CD4-positive, alpha-beta T cell treated with Interleukin-6 for 4 hours (primary cell): ENCODE results near the gene AGBL4.

Experiments
- DNase-seq: peaks from one replicate; pipeline ENCODE4 v3.0.0-alpha.2; 2020; ENCODE audit warnings: mixed read lengths

Gene AGBL4

GRCh38 chr1:48673332-48674105, 1350.2 kb downstream of the AGBL4 start:
- no peak for DNase-seq

- no peak for DNase-seq
Observed at GRCh38 chr1:48671578-48671977, 1352.2 kb downstream of the AGBL4 start.

- no peak for DNase-seq
Observed at GRCh38 chr1:48670234-48671020, 1353.3 kb downstream of the AGBL4 start.

- DNase-seq = no peak
Observed at GRCh38 chr1:48668339-48668738, 1355.4 kb downstream of the AGBL4 start.

GRCh38 chr1:48667782-48668181, 1356.0 kb downstream of the AGBL4 start:
- DNase-seq = no peak

GRCh38 chr1:48665708-48666407, 1357.9 kb downstream of the AGBL4 start:
- DNase-seq = no peak

- no peak for DNase-seq
Observed at GRCh38 chr1:48661726-48662463, 1361.9 kb downstream of the AGBL4 start.

GRCh38 chr1:48659801-48660200, 1364.0 kb downstream of the AGBL4 start:
- no peak for DNase-seq

- no peak for DNase-seq
Observed at GRCh38 chr1:48657413-48657812, 1366.3 kb downstream of the AGBL4 start.

GRCh38 chr1:48654606-48655210, 1369.0 kb downstream of the AGBL4 start:
- DNase-seq = no peak

GRCh38 chr1:48652334-48652733, 1371.4 kb downstream of the AGBL4 start:
- DNase-seq = no peak

- DNase-seq = no peak
Observed at GRCh38 chr1:48649880-48650279, 1373.9 kb downstream of the AGBL4 start.

GRCh38 chr1:48645883-48646282, 1377.9 kb downstream of the AGBL4 start:
- DNase-seq = no peak

- no peak for DNase-seq
Observed at GRCh38 chr1:48644905-48645605, 1378.7 kb downstream of the AGBL4 start.

GRCh38 chr1:48644190-48644900, 1379.4 kb downstream of the AGBL4 start:
- no peak for DNase-seq

GRCh38 chr1:48643193-48643592, 1380.6 kb downstream of the AGBL4 start:
- DNase-seq = no peak

- DNase-seq = no peak
Observed at GRCh38 chr1:48640836-48641492, 1382.8 kb downstream of the AGBL4 start.

- DNase-seq = no peak
Observed at GRCh38 chr1:48629867-48630266, 1393.9 kb downstream of the AGBL4 start.

GRCh38 chr1:48627486-48627885, 1396.3 kb downstream of the AGBL4 start:
- DNase-seq = no peak

GRCh38 chr1:48619539-48619938, 1404.2 kb downstream of the AGBL4 start:
- DNase-seq = no peak

GRCh38 chr1:48617252-48617651, 1406.5 kb downstream of the AGBL4 start:
- no peak for DNase-seq
